ENCODE data around the gene RRAS2.
"Not testable (repeated sequence)": the region's sequence is repeated elsewhere in the genome, so short reads cannot be mapped to it uniquely, and the experiment has no call there.

The RRAS2 gene

DNA sequence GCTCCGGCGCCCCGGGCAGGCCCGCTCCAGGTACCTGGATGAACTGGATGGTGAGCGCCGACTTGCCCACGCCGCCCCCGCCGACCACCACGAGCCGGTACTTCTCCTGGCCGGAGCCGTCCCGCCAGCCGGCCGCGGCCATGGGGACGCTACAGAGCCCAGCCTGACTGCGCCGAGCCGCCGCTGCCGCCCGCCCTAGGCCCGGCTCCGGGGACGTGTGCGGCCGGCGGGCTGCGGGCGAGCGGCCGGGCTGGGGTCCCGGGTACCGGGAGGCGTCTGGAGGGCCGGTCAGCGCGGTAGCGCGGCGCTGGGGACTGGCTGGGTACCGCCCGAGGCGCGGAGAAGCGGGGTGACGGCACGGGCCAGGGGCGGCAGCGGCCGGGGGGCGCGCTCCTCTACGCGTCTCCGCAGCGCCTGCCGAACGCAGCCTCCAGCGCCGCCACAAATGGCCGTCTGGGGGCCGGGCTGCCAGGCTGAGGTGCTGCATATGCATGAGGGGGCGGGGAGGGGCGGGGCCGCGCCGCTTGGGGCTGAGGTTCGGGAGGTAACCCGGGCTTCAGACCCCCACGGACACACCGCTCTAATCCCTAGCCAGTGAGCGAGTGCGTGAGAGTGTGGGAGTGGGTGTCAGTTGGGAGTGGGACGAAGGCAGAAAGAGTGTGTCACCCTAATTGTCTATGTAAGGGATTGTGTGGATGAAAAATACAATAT, at the start of gene RRAS2:
Gene RRAS2 (minus strand): TSS at position 455 of the 711 bp plus-strand sequence. CDS start 313 bp downstream, at position 142.
- no peak for DNase-seq (ENCODE audit: low read depth, low spot score)

GRCh38 chr11:14408612-14409011, 49.6 kb upstream of the RRAS2 start:
- DNase-seq (ENCODE audit: low read depth, low spot score), result no peak

- not testable (repeated sequence) for DNase-seq (ENCODE audit: low read depth, low spot score)
Measured at GRCh38 chr11:14406116-14406515, 47.1 kb upstream of the RRAS2 start.

GRCh38 chr11:14403528-14403927, 44.5 kb upstream of the RRAS2 start:
- DNase-seq (ENCODE audit: low read depth, low spot score), result not testable (repeated sequence)

- no peak for DNase-seq (ENCODE audit: low read depth, low spot score)
Measured at GRCh38 chr11:14399087-14399486, 40.1 kb upstream of the RRAS2 start.

GRCh38 chr11:14396273-14396672, 37.3 kb upstream of the RRAS2 start:
- DNase-seq (ENCODE audit: low read depth, low spot score), result no peak

DNA sequence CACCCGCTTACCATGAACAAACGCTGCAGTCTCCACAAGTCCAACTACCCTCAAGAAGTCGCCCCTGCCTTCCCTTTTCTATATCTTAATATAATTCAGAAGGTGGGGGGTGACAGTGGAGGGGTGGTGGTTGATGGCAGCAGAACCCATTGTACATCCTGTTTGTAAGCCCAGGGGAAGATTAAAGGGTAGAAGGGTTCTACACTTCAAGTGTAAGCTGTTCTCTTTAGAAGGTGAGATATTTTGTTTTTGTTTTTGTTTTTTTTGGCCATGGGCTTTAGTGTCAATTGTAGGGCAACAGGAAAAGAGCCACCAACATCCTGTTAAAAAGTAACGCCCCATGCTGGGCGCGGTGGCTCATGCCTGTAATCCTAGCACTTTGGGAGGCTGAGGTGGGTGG, 34.9 kb upstream of the RRAS2 start:
- no peak for DNase-seq (ENCODE audit: low read depth, low spot score)

- no peak for DNase-seq (ENCODE audit: low read depth, low spot score)
Measured at GRCh38 chr11:14393129-14393528, 34.1 kb upstream of the RRAS2 start.

- DNase-seq (ENCODE audit: low read depth, low spot score), result no peak
Measured at GRCh38 chr11:14390669-14391068, 31.7 kb upstream of the RRAS2 start.

DNA sequence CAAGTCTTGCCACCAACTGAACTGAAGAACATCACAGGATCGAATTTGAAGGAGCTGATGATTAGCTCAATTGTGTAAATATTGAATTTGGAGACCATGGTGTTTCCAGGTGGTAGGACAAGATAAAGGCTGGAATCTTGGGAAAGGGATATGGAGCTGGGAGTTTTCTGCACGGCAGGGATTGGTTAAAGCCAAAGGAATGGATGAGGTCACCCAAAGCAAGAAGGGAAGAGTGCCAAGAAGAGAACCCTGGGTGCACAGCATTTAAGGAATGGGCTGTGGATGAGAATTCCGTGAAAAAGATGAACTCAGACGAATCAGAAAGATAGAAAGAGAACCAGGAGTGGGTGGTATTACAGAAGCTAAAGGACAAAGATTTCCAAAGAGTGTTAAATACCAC, 29.4 kb upstream of the RRAS2 start:
- DNase-seq (ENCODE audit: low read depth, low spot score), result no peak

DNA sequence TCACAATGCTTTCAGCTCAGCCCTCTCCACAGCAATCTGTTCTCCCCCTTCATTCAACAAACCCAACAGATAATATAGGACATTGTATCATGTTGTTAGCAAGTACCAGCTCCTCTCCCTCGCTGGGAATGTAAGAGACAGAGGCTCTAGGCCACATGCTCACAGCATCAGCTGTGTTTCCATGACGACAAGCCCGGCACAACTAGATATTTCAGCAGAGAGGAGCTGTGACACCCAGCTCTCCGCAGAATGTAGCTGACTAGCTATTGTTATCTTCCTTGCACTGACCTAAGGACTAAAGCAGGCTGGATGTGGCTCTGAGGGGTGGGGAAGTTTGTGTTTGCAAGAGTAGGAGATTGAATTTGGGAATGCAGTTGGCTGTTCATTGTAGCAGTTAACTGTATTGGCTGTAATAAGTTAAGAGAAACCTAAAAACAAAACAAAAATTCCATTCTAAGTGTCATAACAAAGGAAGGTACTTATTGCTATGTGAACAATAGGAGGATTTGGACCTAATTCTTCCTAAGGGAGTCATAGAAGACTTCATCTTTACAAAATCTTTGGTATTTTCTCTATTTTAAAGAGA, 28.0 kb upstream of the RRAS2 start:
- no peak for DNase-seq (ENCODE audit: low read depth, low spot score)

GRCh38 chr11:14386081-14386480, 27.1 kb upstream of the RRAS2 start:
- DNase-seq (ENCODE audit: low read depth, low spot score), result no peak

GRCh38 chr11:14384338-14384737, 25.4 kb upstream of the RRAS2 start:
- DNase-seq (ENCODE audit: low read depth, low spot score), result no peak

DNA sequence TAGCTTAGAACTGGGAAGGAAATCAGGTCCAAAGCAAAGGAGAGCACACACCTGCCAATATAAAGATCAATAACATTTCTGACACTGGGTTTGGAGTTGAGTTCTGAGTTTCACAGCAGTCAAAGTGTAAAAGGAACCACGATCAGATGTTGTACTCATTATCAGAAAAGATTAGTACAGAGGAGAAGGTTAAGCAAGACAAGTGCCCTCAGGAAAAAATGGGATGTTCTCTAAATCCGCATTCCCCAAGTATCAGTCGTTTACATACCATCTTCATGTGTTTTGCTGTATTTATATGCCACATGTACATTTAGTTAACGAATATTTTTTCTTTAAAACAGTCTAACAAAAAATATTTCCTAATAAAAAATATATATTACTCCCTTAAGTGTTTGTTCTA, 23.0 kb upstream of the RRAS2 start:
- DNase-seq (ENCODE audit: low read depth, low spot score), result no peak

DNA sequence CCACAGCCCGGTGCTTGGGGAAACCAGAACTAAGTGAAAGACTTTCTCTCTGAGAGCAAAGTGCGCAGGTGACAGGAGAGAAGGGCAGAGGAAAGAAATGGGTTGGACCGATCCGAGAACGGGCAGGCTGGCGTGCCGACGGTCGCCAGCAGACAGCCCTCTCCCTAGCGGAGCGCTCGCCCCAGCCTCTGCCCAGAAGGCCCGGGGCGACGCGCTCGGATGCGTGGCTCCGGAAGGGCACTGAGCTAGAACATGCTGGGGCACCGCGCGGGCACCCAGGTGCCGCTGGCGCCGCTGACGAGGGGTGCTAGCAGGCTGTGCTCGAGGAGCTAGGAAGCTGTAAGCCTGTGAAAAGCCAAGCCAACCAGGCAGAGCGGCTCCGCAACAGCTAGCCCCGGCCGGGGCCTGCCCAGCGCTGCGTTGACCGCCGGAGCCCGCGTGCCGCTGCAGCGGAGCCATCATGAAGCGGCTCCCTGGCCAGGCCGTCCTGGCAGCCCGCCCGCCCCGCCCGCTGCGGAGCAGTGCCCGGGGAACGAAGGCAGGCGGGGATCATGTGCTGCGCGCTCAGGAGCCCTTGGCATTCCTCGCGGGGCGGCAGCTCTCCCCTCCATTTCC, 22.1 kb upstream of the RRAS2 start:
- DNase-seq (ENCODE audit: low read depth, low spot score), result no peak

DNA sequence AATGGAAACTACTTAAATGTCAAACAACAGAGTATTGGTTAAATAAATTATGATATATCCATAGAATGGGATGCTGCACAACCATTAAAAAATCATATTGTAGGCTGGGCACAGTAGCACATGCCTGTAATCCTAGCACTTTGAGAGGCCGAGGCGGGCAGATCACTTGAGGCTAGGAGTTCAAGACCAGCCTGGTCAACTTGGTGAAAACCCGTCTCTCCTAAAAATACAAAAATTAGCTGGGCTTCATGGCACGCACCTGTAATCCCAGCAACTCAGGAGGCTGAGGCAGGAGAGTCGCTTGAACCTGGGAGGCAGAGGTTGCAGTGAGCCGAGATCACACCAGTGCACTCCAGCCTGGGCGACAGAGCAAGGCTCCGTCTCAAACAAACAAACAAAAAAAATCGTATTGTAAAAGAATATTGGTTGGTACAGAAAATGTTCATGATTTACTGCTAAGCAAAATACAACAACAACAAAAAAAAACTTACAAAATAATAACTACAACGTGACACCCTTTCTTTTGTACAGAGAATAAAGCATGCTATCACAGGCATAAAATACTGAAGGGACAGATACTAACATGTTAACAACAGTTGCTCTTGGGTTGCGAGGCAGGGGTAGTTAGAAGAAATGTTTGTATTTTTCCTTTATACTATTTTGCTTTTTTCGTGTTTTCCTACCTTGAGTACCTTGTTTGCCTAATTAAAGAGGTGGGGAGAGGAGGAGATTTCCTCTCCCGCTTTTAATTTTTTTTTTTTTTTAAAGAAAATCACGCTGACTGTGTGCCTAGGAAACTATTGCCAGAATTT, 21.3 kb upstream of the RRAS2 start:
- DNase-seq (ENCODE audit: low read depth, low spot score), result no peak

- DNase-seq (ENCODE audit: low read depth, low spot score), result no peak
Measured at GRCh38 chr11:14378171-14378570, 19.2 kb upstream of the RRAS2 start.

DNA sequence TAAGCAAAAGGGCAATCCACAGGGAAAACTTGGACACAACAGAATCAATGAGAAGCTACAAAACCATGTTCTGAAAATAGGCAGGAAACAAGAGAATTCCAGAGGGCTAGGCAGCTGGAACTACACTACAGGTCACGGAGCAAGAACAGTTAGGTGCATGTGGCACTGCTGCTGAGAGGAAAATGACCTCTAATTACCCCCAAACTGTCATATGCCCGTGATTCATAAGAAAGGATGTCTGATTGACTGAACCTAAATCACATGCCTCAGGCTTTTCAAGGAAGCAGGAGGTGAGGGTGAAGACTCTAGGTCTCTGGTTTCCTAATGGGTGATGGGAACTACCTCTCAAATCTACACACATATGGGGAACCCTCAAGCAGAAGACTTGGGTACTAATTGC, 17.9 kb upstream of the RRAS2 start:
- no peak for DNase-seq (ENCODE audit: low read depth, low spot score)

DNA sequence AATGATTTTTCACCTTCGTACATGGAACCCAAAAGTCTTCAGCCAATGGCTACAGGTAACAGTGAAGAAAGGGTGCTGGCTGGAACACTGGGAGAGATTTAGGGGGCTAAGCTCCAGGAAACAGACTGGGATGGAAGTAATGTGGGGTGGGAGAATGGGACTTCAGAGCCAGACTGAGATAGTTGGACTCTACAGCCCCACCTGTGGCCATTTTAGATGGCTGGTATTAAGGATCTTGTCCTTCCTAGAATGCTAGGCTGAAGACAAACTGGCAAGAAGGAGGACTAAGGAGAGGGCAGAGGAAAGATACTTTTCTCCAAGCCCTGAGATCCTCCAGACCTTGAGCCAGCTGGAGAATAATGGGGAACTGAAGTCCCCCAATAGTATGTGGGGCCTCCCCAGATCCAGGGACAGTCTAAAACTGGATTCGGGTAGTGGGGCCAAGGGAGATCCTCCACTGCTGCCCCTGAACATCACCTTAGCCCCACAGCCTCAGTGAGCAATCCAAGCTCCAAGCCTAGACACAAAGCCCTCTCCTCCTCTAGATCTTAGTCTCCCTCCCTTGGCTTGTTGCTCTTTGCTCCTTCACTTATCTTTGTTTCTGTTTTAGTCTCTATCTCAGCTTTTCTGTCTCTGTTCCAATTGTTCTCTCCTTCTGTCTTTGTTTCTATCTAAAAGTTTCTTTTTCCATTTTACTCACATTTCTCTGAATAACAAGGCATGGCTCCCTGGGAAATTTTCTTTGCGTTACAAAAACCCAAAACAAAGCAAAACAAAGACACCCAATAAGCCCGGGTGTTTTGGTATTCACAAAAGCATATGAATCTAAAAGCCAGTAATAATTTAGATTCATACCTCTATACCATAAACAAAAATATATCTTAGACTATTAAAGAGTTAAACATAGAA, 16.2 kb upstream of the RRAS2 start:
- no peak for DNase-seq (ENCODE audit: low read depth, low spot score)

- DNase-seq (ENCODE audit: low read depth, low spot score), result no peak
Measured at GRCh38 chr11:14373941-14374646, 15.1 kb upstream of the RRAS2 start.

DNA sequence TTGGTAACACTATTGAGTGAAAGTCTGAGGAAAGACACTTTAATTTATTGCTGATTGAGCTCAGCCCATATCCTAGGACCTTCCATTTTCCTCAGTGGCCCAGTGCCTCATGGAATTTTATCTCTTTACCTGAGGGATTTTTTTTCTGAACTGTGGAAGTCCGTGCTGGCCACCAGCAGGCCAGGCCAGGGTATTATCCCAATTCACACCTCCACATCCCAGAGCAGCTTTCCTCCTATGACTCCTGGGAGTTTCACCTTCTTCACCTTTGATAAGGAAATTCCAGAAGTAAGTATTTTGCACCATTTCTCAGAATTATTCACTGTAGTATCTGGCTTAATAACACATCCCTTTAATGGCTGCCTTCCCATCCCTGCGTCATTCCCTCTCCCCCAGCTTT, 13.0 kb upstream of the RRAS2 start:
- DNase-seq (ENCODE audit: low read depth, low spot score), result no peak
